ENCODE results near the gene TYMS.

The TYMS gene

DNA sequence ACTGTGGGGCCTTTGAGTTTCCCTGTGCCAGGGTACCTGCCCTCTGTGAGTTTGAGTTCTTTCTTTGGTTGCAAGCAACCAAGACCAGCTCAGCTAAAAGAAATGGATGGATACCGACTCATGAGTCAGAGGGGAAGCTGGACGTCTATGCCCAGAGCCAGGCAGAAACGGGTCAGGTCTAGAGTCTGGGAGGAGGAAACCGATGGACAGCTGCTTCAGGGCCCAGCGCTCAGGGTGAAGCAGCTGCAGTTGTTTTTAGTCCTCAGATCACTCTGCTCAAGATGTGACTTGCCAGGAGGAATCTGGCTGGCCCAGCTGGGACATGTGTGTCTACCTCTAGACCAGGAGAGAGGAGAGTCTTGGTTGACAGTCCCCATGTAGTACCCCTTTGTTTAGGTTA lies 10.1 kb upstream of the TYMS start:
- no peak overlapping the region for H3K4me3 ChIP-seq (ENCODE audit: low read length in 2 of 2)
- H3K27me3 ChIP-seq (ENCODE audit: control insufficient read depth in 1 of 2, insufficient read depth in 2 of 2, low read length in 2 of 2) = no peaks in the 10 kb centered on the region
- no peaks in the 10 kb centered on the region for H3K9me3 ChIP-seq (ENCODE audit: control insufficient read depth in 2 of 2, low read length in 2 of 2)
- H3K27ac ChIP-seq (ENCODE audit: low read length) = no peak overlapping the region
- H3K9ac ChIP-seq (ENCODE audit: low read length in 2 of 2) = no peak overlapping the region
- no peaks in the 10 kb centered on the region for H3K4me1 ChIP-seq (ENCODE audit: control insufficient read depth, insufficient read depth, low read length)
- H3K36me3 ChIP-seq (ENCODE audit: control insufficient read depth in 2 of 2, insufficient read depth in 2 of 2, low read length in 2 of 2) = no peaks in the 10 kb centered on the region

DNA sequence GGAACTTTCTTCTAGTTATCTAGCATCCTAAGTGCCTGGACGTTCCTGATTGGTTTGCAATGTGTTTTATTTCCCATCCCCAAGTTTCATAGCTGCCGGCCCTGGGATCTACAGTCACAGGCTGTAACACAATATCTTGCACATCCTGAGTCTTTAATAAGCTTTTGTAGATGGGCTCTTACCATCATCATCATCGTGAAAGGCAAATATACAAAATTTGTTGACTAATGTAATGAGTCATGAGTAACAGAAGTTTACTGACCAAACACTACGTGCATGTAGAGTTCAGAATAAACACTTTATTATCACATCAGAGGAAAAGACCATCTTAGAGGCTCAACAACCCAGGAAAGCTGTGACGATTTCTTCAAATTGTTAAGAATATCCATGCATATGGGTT lies 8.1 kb upstream of the TYMS start:
- no peak overlapping the region for H3K27ac ChIP-seq (ENCODE audit: low read length)

DNA sequence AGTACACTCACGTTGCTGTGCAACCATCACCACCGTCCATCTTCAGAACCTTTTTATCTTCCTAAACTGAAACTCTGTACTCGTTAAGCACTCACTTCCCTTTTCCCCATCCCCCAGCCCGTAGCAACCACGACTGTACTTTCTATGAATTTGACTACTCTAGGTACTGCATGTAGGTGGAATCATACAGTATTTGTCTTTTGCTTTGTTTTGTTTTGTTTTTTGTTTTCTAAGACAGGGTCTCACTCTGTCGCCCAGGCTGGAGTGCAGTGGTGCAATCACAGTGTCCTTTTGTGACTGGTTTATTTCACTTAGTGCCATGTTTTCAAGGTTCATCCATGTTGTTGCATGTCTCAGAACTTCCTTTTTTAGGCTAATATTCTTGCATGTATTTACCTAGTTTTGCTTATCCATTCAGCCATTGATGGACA lies 7.0 kb upstream of the TYMS start:
- H3K4me3 ChIP-seq (ENCODE audit: low read length in 2 of 2) = no peak overlapping the region
- H3K27me3 ChIP-seq (ENCODE audit: control insufficient read depth in 1 of 2, insufficient read depth in 2 of 2, low read length in 2 of 2) = peaks cover 0 to 2% of the 10 kb centered on the region in 2 donors
- H3K4me1 ChIP-seq (ENCODE audit: control insufficient read depth, insufficient read depth, low read length) = no peaks in the 10 kb centered on the region
- no peak overlapping the region for H3K27ac ChIP-seq (ENCODE audit: low read length)
- H3K9me3 ChIP-seq (ENCODE audit: control insufficient read depth in 2 of 2, low read length in 2 of 2) = no peaks in the 10 kb centered on the region
- no peaks in the 10 kb centered on the region for H3K36me3 ChIP-seq (ENCODE audit: control insufficient read depth in 2 of 2, insufficient read depth in 2 of 2, low read length in 2 of 2)
- no peak overlapping the region for H3K9ac ChIP-seq (ENCODE audit: low read length in 2 of 2)

More for the DNA sequence above, 8.1 kb upstream of the TYMS start:
- Histone ChIP-seq H3K27me3 (ENCODE audit: control insufficient read depth in 1 of 2, insufficient read depth in 2 of 2, low read length in 2 of 2) (peaks cover 0 to 2% of the 10 kb centered on the region in 2 donors), H3K9me3 (ENCODE audit: control insufficient read depth in 2 of 2, low read length in 2 of 2) (no peaks in the 10 kb centered on the region), H3K36me3 (ENCODE audit: control insufficient read depth in 2 of 2, insufficient read depth in 2 of 2, low read length in 2 of 2) (no peaks in the 10 kb centered on the region), H3K4me1 (ENCODE audit: control insufficient read depth, insufficient read depth, low read length) (no peaks in the 10 kb centered on the region), H3K9ac (ENCODE audit: low read length in 2 of 2) (no peak overlapping the region), H3K4me3 (ENCODE audit: low read length in 2 of 2) (no peak overlapping the region)

DNA sequence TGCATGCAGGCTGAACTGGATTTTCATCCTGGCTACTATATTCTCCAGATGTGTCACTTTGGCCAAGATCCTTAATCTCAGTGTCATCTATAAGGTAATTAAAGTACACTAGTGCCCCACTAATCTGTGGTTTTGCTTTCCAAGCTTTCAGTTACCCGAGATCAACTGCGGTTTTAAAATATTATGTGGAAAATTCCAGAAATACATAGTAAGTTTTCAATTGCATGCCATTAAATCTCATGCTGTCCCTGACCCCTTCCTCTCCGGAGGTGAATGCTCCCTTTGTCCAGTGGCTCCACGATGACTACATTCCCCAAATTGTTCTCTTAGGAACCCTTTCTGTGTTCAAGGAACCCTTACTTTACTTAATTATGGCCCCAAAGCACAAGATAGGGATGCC lies 5.3 kb upstream of the TYMS start:
- H3K4me3 ChIP-seq (ENCODE audit: low read length in 2 of 2) = no peak overlapping the region
- H3K36me3 ChIP-seq (ENCODE audit: control insufficient read depth in 2 of 2, insufficient read depth in 2 of 2, low read length in 2 of 2) = no peaks in the 10 kb centered on the region
- H3K4me1 ChIP-seq (ENCODE audit: control insufficient read depth, insufficient read depth, low read length) = no peaks in the 10 kb centered on the region
- H3K9me3 ChIP-seq (ENCODE audit: control insufficient read depth in 2 of 2, low read length in 2 of 2) = no peaks in the 10 kb centered on the region
- no peak overlapping the region for H3K27ac ChIP-seq (ENCODE audit: low read length)
- H3K27me3 ChIP-seq (ENCODE audit: control insufficient read depth in 1 of 2, insufficient read depth in 2 of 2, low read length in 2 of 2) = peaks cover 2 to 5% of the 10 kb centered on the region in 2 donors
- no peak overlapping the region for H3K9ac ChIP-seq (ENCODE audit: low read length in 2 of 2)

DNA sequence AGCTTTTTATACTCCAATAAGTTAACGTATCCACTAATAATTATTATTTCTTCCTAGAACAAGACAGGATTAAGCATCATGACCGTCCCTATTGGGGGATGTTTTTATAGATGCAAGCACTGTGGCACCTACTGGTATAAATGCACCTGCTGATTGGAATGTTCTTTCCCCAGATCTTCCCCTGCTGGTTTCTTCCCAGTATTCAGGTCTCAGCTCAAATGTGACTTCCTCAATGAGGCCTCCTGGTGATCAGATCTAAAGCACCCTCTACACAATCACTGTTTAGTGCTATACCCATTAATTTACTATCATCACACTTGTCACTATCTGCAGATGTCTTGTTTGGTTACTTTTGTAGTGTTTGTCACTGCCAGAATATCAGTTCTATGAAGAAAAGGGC lies 3.9 kb upstream of the TYMS start:
- H3K27ac ChIP-seq (ENCODE audit: low read length) = no peak overlapping the region
- no peaks in the 10 kb centered on the region for H3K36me3 ChIP-seq (ENCODE audit: control insufficient read depth in 2 of 2, insufficient read depth in 2 of 2, low read length in 2 of 2)
- peaks cover 2 to 12% of the 10 kb centered on the region in 2 donors for H3K27me3 ChIP-seq (ENCODE audit: control insufficient read depth in 1 of 2, insufficient read depth in 2 of 2, low read length in 2 of 2)

DNA sequence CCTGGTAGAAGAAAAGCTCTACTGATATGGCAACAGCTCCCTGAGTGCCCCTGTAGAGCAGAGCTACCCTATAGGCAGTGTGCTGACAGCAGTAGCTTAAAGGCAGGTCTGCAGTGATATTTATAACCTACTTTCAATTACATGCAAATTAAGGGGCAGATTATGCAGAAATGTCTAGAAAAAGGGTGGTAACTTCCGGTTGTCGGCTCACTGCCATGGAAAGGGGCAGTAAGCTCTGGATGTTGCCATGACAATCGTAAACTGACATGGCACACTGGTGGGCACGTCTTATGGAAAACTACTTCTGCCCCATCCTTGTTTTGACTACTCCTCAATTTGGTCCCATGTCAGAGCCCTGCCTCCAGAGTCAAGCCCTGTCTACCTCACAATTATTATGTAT lies 2.9 kb upstream of the TYMS start:
- no peaks in the 10 kb centered on the region for H3K9me3 ChIP-seq (ENCODE audit: control insufficient read depth in 2 of 2, low read length in 2 of 2)
- no peak overlapping the region for H3K27ac ChIP-seq (ENCODE audit: low read length)
- H3K36me3 ChIP-seq (ENCODE audit: control insufficient read depth in 2 of 2, insufficient read depth in 2 of 2, low read length in 2 of 2) = no peaks in the 10 kb centered on the region
- peaks cover 13% of the 10 kb centered on the region for H3K4me1 ChIP-seq (ENCODE audit: control insufficient read depth, insufficient read depth, low read length)
- no peak overlapping the region for H3K9ac ChIP-seq (ENCODE audit: low read length in 2 of 2)
- H3K27me3 ChIP-seq (ENCODE audit: control insufficient read depth in 1 of 2, insufficient read depth in 2 of 2, low read length in 2 of 2) = peaks cover 2 to 12% of the 10 kb centered on the region in 2 donors
- no peak overlapping the region for H3K4me3 ChIP-seq (ENCODE audit: low read length in 2 of 2)

More for the DNA sequence above, 3.9 kb upstream of the TYMS start:
- no peak overlapping the region for H3K9ac ChIP-seq (ENCODE audit: low read length in 2 of 2)
- H3K4me3 ChIP-seq (ENCODE audit: low read length in 2 of 2) = no peak overlapping the region
- H3K4me1 ChIP-seq (ENCODE audit: control insufficient read depth, insufficient read depth, low read length) = peaks cover 9% of the 10 kb centered on the region
- H3K9me3 ChIP-seq (ENCODE audit: control insufficient read depth in 2 of 2, low read length in 2 of 2) = no peaks in the 10 kb centered on the region

DNA sequence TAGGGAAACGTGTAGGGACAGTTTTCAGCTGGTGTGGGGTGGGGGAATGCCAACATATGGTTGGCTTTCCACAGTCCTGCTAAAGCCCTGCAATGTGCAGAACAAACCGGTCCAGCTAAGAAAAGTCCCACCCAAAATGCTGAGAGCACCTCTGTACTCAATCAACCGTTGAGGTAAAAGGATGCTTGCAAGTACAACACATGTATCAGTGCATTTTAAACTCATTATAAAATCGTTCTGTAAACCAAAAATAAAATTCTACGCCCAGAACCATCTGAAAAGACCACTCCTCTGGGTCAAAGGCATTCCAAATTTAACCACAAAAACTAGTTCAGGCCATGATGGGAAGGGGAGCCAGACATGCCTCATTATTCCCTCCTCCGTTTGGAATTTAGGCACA lies 2.0 kb upstream of the TYMS start:
- Histone ChIP-seq H3K27ac (ENCODE audit: low read length) (no peak overlapping the region), H3K9me3 (ENCODE audit: control insufficient read depth in 2 of 2, low read length in 2 of 2) (no peaks in the 10 kb centered on the region), H3K36me3 (ENCODE audit: control insufficient read depth in 2 of 2, insufficient read depth in 2 of 2, low read length in 2 of 2) (no peaks in the 10 kb centered on the region), H3K4me1 (ENCODE audit: control insufficient read depth, insufficient read depth, low read length) (peaks cover 13% of the 10 kb centered on the region), H3K9ac (ENCODE audit: low read length in 2 of 2) (no peak overlapping the region), H3K27me3 (ENCODE audit: control insufficient read depth in 1 of 2, insufficient read depth in 2 of 2, low read length in 2 of 2) (peaks cover 2 to 12% of the 10 kb centered on the region in 2 donors), H3K4me3 (ENCODE audit: low read length in 2 of 2) (no peak overlapping the region)

DNA sequence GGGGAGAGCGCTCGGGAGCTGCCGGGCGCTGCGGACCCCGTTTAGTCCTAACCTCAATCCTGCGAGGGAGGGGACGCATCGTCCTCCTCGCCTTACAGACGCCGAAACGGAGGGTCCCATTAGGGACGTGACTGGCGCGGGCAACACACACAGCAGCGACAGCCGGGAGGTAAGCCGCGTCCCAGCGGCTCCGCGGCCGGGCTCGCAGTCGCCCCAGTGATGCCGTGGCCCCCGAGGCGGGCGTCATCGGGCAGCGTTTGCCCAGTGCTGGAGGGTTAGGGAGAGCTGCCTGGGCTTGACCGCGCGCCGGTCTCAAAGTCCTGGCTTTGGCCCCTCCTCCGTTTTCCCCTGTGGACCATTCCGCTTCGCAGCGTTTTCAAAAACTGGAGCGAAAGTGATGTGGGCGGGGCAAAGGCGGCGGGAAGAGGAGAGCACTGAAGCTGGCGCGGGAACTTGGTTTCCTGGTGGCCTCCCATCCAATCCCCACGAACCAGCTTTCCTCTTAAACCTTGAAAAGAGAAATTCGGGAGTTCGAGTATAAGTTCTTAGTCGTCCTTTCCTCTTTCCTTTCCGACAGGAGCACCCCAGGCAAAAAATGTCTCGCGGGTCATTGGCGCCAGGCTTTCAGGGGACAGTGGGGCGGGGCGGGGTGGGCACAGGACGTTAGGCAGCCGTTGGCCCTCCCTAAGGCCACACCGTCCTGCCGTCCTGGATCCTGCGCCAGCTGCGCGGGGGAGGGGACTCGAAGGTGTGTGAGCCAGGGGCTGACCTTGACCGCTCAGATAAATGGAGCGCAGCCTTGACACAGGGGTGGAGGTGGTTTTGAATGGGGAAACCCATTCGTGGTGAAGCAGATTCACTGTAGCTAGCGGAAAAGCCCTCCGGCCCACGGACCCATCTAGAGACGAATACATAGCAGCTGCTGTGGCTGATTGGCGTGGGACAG lies 821 bp downstream of the TYMS start:
- no peak overlapping the region for H3K27ac ChIP-seq (ENCODE audit: low read length)
- H3K4me1 ChIP-seq (ENCODE audit: control insufficient read depth, insufficient read depth, low read length) = peaks cover 13% of the 10 kb centered on the region
- H3K9me3 ChIP-seq (ENCODE audit: control insufficient read depth in 2 of 2, low read length in 2 of 2) = no peaks in the 10 kb centered on the region
- no peaks in the 10 kb centered on the region for H3K36me3 ChIP-seq (ENCODE audit: control insufficient read depth in 2 of 2, insufficient read depth in 2 of 2, low read length in 2 of 2)
- peak overlapping the region; percentile 28 to 42 for H3K9ac ChIP-seq (ENCODE audit: low read length in 2 of 2)
- peak overlapping the region; percentile 77 to 83 for H3K4me3 ChIP-seq (ENCODE audit: low read length in 2 of 2)
- H3K27me3 ChIP-seq (ENCODE audit: control insufficient read depth in 1 of 2, insufficient read depth in 2 of 2, low read length in 2 of 2) = peaks cover 2 to 12% of the 10 kb centered on the region in 2 donors

DNA sequence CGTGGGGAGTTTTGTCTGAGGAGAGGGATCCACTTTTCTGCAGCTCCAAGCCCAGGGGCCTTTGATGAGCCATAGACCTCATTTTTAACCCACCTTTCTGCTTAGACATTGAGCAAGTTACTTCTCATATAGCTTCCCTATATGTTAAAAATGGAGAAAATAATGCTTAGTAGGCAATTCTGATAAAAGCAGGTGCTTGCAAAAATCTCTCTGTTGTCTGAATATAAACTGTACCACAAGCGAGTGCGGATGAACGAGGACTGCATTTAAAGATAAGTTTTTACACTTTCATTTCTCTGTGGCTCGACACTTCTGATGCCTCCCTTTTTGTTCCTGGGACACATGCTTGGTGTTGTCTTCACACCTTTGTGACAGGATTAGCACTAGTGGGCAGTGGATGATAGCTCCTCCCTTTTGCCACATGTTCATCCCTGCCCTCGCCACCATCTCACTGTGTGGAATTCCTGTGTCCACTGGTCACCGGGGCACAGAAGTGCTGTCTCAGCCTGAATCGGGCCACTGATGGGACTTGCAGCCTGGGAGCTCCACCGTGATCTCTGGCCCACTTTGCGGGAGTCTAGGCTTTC lies 1.6 kb downstream of the TYMS start:
- Histone ChIP-seq H3K4me1 (ENCODE audit: control insufficient read depth, insufficient read depth, low read length) (peaks cover 13% of the 10 kb centered on the region), H3K4me3 (ENCODE audit: low read length in 2 of 2) (peak overlapping the region in 1 of 2 donors; percentile 83), H3K9ac (ENCODE audit: low read length in 2 of 2) (no peak overlapping the region), H3K27me3 (ENCODE audit: control insufficient read depth in 1 of 2, insufficient read depth in 2 of 2, low read length in 2 of 2) (peaks cover under 1 to 12% of the 10 kb centered on the region in 2 donors), H3K27ac (ENCODE audit: low read length) (no peak overlapping the region), H3K36me3 (ENCODE audit: control insufficient read depth in 2 of 2, insufficient read depth in 2 of 2, low read length in 2 of 2) (no peaks in the 10 kb centered on the region), H3K9me3 (ENCODE audit: control insufficient read depth in 2 of 2, low read length in 2 of 2) (no peaks in the 10 kb centered on the region)

DNA sequence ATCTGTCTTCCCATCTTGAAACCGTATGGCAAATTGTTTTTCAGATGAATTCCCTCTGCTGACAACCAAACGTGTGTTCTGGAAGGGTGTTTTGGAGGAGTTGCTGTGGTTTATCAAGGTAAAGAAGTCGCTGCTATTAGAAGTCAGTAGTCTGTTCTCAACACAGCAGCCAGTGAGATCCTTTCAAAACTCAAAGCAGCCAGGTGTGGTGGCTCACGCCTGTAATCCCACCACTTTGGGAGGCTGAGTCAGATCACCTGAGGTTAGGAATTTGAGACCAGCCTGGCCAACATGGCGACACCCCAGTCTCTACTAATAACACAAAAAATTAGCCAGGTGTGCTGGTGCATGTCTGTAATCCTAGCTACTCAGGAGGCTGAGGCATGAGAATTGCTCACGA lies 2.1 kb downstream of the TYMS start:
- no peak overlapping the region for H3K4me3 ChIP-seq (ENCODE audit: low read length in 2 of 2)

DNA sequence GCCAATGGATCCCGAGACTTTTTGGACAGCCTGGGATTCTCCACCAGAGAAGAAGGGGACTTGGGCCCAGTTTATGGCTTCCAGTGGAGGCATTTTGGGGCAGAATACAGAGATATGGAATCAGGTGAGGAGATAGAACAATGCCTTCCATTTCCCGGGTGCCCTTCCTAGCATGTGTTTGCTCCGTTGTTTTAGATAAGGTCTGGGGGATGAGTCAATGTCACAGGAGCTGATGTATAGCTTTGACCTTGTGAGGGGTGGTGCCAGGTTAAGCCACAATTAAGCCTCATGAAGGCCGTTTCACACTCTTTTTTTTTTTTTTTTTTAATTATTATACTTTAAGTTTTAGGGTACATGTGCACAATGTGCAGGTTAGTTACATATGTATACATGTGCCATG lies 4.7 kb downstream of the TYMS start:
- Histone ChIP-seq H3K27me3 (ENCODE audit: control insufficient read depth in 1 of 2, insufficient read depth in 2 of 2, low read length in 2 of 2) (peaks cover 0 to 7% of the 10 kb centered on the region in 2 donors), H3K36me3 (ENCODE audit: control insufficient read depth in 2 of 2, insufficient read depth in 2 of 2, low read length in 2 of 2) (no peaks in the 10 kb centered on the region), H3K9ac (ENCODE audit: low read length in 2 of 2) (no peak overlapping the region), H3K27ac (ENCODE audit: low read length) (no peak overlapping the region), H3K9me3 (ENCODE audit: control insufficient read depth in 2 of 2, low read length in 2 of 2) (no peaks in the 10 kb centered on the region), H3K4me3 (ENCODE audit: low read length in 2 of 2) (no peak overlapping the region), H3K4me1 (ENCODE audit: control insufficient read depth, insufficient read depth, low read length) (peaks cover 12% of the 10 kb centered on the region)

More for the DNA sequence above, 2.1 kb downstream of the TYMS start:
- Histone ChIP-seq H3K36me3 (ENCODE audit: control insufficient read depth in 2 of 2, insufficient read depth in 2 of 2, low read length in 2 of 2) (no peaks in the 10 kb centered on the region), H3K9me3 (ENCODE audit: control insufficient read depth in 2 of 2, low read length in 2 of 2) (no peaks in the 10 kb centered on the region), H3K27ac (ENCODE audit: low read length) (no peak overlapping the region), H3K9ac (ENCODE audit: low read length in 2 of 2) (no peak overlapping the region), H3K27me3 (ENCODE audit: control insufficient read depth in 1 of 2, insufficient read depth in 2 of 2, low read length in 2 of 2) (peaks cover 0 to 12% of the 10 kb centered on the region in 2 donors), H3K4me1 (ENCODE audit: control insufficient read depth, insufficient read depth, low read length) (peaks cover 13% of the 10 kb centered on the region)
